RKO (cell line): ENCODE results near the gene BECN2.

Experiments
- DNase-seq: peaks from one replicate; pipeline ENCODE4 v3.0.0-alpha.2; 2016; ENCODE audit warnings: low spot score

The BECN2 gene

GRCh38 chr1:241957692-241958494 lies at the start of gene BECN2:
Gene BECN2, plus strand, starts transcription at chr1:241957767. Its CDS starts 0 bp downstream, at chr1:241957767.
- DNase-seq, result no peak

- DNase-seq, result no peak
Measured at GRCh38 chr1:241916196-241916595, 41.4 kb upstream of the BECN2 start.

GRCh38 chr1:241917487-241917886 lies 40.1 kb upstream of the BECN2 start:
- no peak for DNase-seq

- peak; percentile 83 for DNase-seq
Measured at GRCh38 chr1:241918879-241919278, 38.7 kb upstream of the BECN2 start.

GRCh38 chr1:241924080-241924808 lies 33.3 kb upstream of the BECN2 start:
- no peak for DNase-seq

- DNase-seq, result no peak
Measured at GRCh38 chr1:241926141-241926540, 31.4 kb upstream of the BECN2 start.

GRCh38 chr1:241927321-241927720 lies 30.2 kb upstream of the BECN2 start:
- DNase-seq, result no peak

- no peak for DNase-seq
Measured at GRCh38 chr1:241932845-241933244, 24.7 kb upstream of the BECN2 start.

GRCh38 chr1:241934201-241934848 lies 23.2 kb upstream of the BECN2 start:
- no peak for DNase-seq

- DNase-seq, result no peak
Measured at GRCh38 chr1:241934866-241935265, 22.7 kb upstream of the BECN2 start.

- peak; percentile 55 for DNase-seq
Measured at GRCh38 chr1:241939798-241940197, 17.8 kb upstream of the BECN2 start.

- DNase-seq, result peak; percentile 57
Measured at GRCh38 chr1:241942738-241943137, 14.8 kb upstream of the BECN2 start.

GRCh38 chr1:241944300-241944699 lies 13.3 kb upstream of the BECN2 start:
- DNase-seq, result peak; percentile 58

- peak; percentile 95 for DNase-seq
Measured at GRCh38 chr1:241947354-241947753, 10.2 kb upstream of the BECN2 start.

GRCh38 chr1:241950390-241950789 lies 7.2 kb upstream of the BECN2 start:
- DNase-seq, result peak; percentile 99

GRCh38 chr1:241962153-241962552 lies 4.6 kb downstream of the BECN2 start:
- no peak for DNase-seq

- DNase-seq, result no peak
Measured at GRCh38 chr1:241963722-241964121, 6.2 kb downstream of the BECN2 start.

GRCh38 chr1:241964550-241965282 lies 7.1 kb downstream of the BECN2 start:
- no peak for DNase-seq

GRCh38 chr1:241968611-241969010 lies 11.0 kb downstream of the BECN2 start:
- no peak for DNase-seq

GRCh38 chr1:241972703-241973369 lies 15.3 kb downstream of the BECN2 start:
- DNase-seq, result no peak

- DNase-seq, result no peak
Measured at GRCh38 chr1:241976229-241976628, 18.7 kb downstream of the BECN2 start.

- no peak for DNase-seq
Measured at GRCh38 chr1:241979071-241979470, 21.5 kb downstream of the BECN2 start.
